ENCODE results near the gene ASXL2. TPM values are rescaled to one million over a fixed set of nuclear protein-coding genes. Genes with fewer than 3 reads are reported as not detected.

The ASXL2 gene
- total RNA-seq, 1 experiment from 2014 or later: 35.7 TPM

GRCh38 chr2:25845843-25846505 is 32.3 kb downstream of the ASXL2 start:
- no peak for DNase-seq
- Mint-ChIP-seq H3K4me3 (ENCODE audit: unreplicated experiment) (no peak overlapping the region), H3K4me1 (ENCODE audit: low read depth, unreplicated experiment) (no peaks in the 10 kb centered on the region), H3K9me3 (ENCODE audit: unreplicated experiment) (no peaks in the 10 kb centered on the region), H3K36me3 (ENCODE audit: insufficient read depth, unreplicated experiment) (peaks cover 16% of the 10 kb centered on the region), H3K27me3 (ENCODE audit: insufficient read depth, unreplicated experiment) (no peaks in the 10 kb centered on the region), H3K27ac (ENCODE audit: unreplicated experiment) (no peak overlapping the region)
- BruUV-seq (replicated peaks): no TSS peak
- no peak for TF ChIP-seq CTCF (IDR thresholded peaks at IDR 0.05; ENCODE audit: insufficient read depth in 1 of 2, low read depth in 1 of 2, low read length in 1 of 2, severe bottlenecking in 1 of 2, unreplicated experiment in 1 of 2)
- no peaks in the 10 kb centered on the region for H3K36me3 ChIP-seq (ENCODE audit: control insufficient read depth, insufficient read depth, low read length)
- no peaks in the 10 kb centered on the region for H3K27me3 ChIP-seq (replicated peaks; ENCODE audit: control insufficient read depth, insufficient read depth, low read length)
- intact Hi-C loops (cut with micrococcal nuclease; ENCODE audit: unreplicated experiment): no loop called here
- H3K4me1 ChIP-seq: no peaks in the 10 kb centered on the region
- H3K9me3 ChIP-seq: no peaks in the 10 kb centered on the region
- ChIA-PET POLR2A (no interaction called here), CTCF (interaction anchor here (0.6 kb wide), 1 partner anchor 10 kb away, joined by 5 read pairs; no protein-coding TSS in a partner anchor)
- H3K4me3 ChIP-seq (ENCODE audit: low read depth, low read length): no peak overlapping the region

GRCh38 chr2:25844089-25844488 is 34.2 kb downstream of the ASXL2 start:
- POLR2A ChIA-PET: no interaction called here
- H3K9me3 Mint-ChIP-seq (ENCODE audit: unreplicated experiment): no peaks in the 10 kb centered on the region

GRCh38 chr2:25842155-25842554 is 36.1 kb downstream of the ASXL2 start:
- no peak for DNase-seq
- ChIA-PET POLR2A (no interaction called here), CTCF (interaction anchor here (0.6 kb wide), 1 partner anchor 914 kb away, joined by 3 read pairs; no protein-coding TSS in a partner anchor)
- no peaks in the 10 kb centered on the region for H3K27me3 Mint-ChIP-seq (ENCODE audit: insufficient read depth, unreplicated experiment)
- no peak overlapping the region for H3K27ac Mint-ChIP-seq (ENCODE audit: unreplicated experiment)
- peaks cover 6% of the 10 kb centered on the region for H3K4me1 Mint-ChIP-seq (ENCODE audit: low read depth, unreplicated experiment)
- peaks cover 24% of the 10 kb centered on the region for H3K36me3 Mint-ChIP-seq (ENCODE audit: insufficient read depth, unreplicated experiment)
- no peaks in the 10 kb centered on the region for H3K9me3 ChIP-seq
- H3K4me3 Mint-ChIP-seq (ENCODE audit: unreplicated experiment): no peak overlapping the region
- no TSS peak for BruUV-seq (replicated peaks)
- H3K4me3 ChIP-seq (ENCODE audit: low read depth, low read length): no peak overlapping the region
- H3K27me3 ChIP-seq (replicated peaks; ENCODE audit: control insufficient read depth, insufficient read depth, low read length): no peaks in the 10 kb centered on the region
- H3K4me1 ChIP-seq: no peaks in the 10 kb centered on the region
- no peaks in the 10 kb centered on the region for H3K36me3 ChIP-seq (ENCODE audit: control insufficient read depth, insufficient read depth, low read length)
- TF ChIP-seq CTCF (IDR thresholded peaks at IDR 0.05; ENCODE audit: insufficient read depth in 1 of 2, low read depth in 1 of 2, low read length in 1 of 2, severe bottlenecking in 1 of 2, unreplicated experiment in 1 of 2): no peak
- H3K9me3 Mint-ChIP-seq (ENCODE audit: unreplicated experiment): no peaks in the 10 kb centered on the region
- intact Hi-C loops (cut with micrococcal nuclease; ENCODE audit: unreplicated experiment): no loop called here

More at GRCh38 chr2:25844089-25844488, 34.2 kb downstream of the ASXL2 start:
- Histone ChIP-seq H3K36me3 (ENCODE audit: control insufficient read depth, insufficient read depth, low read length) (no peaks in the 10 kb centered on the region), H3K27me3 (replicated peaks; ENCODE audit: control insufficient read depth, insufficient read depth, low read length) (no peaks in the 10 kb centered on the region), H3K9me3 (no peaks in the 10 kb centered on the region), H3K4me3 (ENCODE audit: low read depth, low read length) (no peak overlapping the region), H3K4me1 (no peaks in the 10 kb centered on the region)
- H3K27ac Mint-ChIP-seq (ENCODE audit: unreplicated experiment): no peak overlapping the region
- no peak overlapping the region for H3K4me3 Mint-ChIP-seq (ENCODE audit: unreplicated experiment)
- TF ChIP-seq CTCF (IDR thresholded peaks at IDR 0.05; ENCODE audit: insufficient read depth in 1 of 2, low read depth in 1 of 2, low read length in 1 of 2, severe bottlenecking in 1 of 2, unreplicated experiment in 1 of 2): peak in 1 of 2 experiments; percentile 23
- CTCF ChIA-PET: no interaction called here
- no peak for DNase-seq
- no TSS peak for BruUV-seq (replicated peaks)
- H3K27me3 Mint-ChIP-seq (ENCODE audit: insufficient read depth, unreplicated experiment): no peaks in the 10 kb centered on the region
- intact Hi-C loops (cut with micrococcal nuclease; ENCODE audit: unreplicated experiment): no loop called here
- H3K4me1 Mint-ChIP-seq (ENCODE audit: low read depth, unreplicated experiment): no peaks in the 10 kb centered on the region
- H3K36me3 Mint-ChIP-seq (ENCODE audit: insufficient read depth, unreplicated experiment): peaks cover 24% of the 10 kb centered on the region
